Type B pancreatic cell (in vitro differentiated cells): Measurements from ENCODE around the gene WNK2. TPM values are rescaled to one million over a fixed set of nuclear protein-coding genes. Genes with fewer than 3 reads are reported as not detected.

Experiments
- DNase-seq: peaks from one replicate; pipeline ENCODE4 v3.0.0; 2021; ENCODE audit warnings: mixed read lengths; ENCODE audit not compliant: unreplicated experiment; ENCODE audit errors: extremely low spot score
- H3K27ac Mint-ChIP-seq: 2 replicates; pipeline ENCODE4 v1.8.0; 2021; ENCODE audit warnings: mild to moderate bottlenecking, mixed read lengths
- H3K27me3 Mint-ChIP-seq: 2 replicates; pipeline ENCODE4 v1.8.0; 2021; ENCODE audit warnings: mixed read lengths
- H3K36me3 Mint-ChIP-seq: 2 replicates; pipeline ENCODE4 v1.8.0; 2021; ENCODE audit warnings: mixed read lengths
- H3K4me1 Mint-ChIP-seq: one replicate; pipeline ENCODE4 v1.8.0; 2021; ENCODE audit warnings: mixed read lengths; ENCODE audit not compliant: unreplicated experiment
- H3K4me3 Mint-ChIP-seq: 2 replicates; pipeline ENCODE4 v1.8.0; 2021; ENCODE audit warnings: mild to moderate bottlenecking, mixed read lengths
- H3K9me3 Mint-ChIP-seq: 2 replicates; pipeline ENCODE4 v1.8.0; 2021; ENCODE audit warnings: mixed read lengths
- total RNA-seq: library from RNA; stranded (reverse); gene quantifications from 2 replicates; pipeline ENCODE4 v1.2.1, GENCODE V29; 2021; ENCODE audit warnings: low replicate concordance
- TF ChIP-seq, protein P1 (sequence below): fragments of 200-600 bp; sonication (generic); conservative IDR thresholded peaks from 2 replicates; pipeline ENCODE4 v1.5.0; 2021; ENCODE audit warnings: antibody characterized with exemption, mild to moderate bottlenecking

WNK2 gene
- total RNA-seq, 1 donor from 2014 or later: 75.5 TPM

DNA sequence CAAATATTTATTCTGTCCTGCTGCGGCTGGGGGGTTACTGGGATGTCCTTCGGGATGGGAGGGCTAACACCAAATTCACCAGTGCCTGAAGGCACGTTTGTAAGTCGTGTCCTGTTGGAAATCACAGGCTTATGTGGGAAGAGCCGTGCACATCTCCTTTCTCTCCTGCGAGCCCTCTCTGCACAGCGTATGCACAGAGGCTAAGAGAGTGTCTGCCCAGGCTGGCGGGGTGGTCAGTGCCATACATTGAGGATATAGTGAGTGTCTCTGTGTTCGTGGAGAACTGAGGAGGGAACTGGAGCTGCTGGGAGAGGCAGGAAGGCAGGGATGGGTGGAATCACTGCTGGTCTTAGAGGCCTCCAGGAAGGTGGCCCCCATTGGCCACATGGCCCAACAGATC lies 110.1 kb downstream of the WNK2 start:
- Mint-ChIP-seq H3K36me3 (no peaks in the 10 kb centered on the region), H3K4me3 (no peak overlapping the region), H3K9me3 (no peaks in the 10 kb centered on the region), H3K27me3 (no peaks in the 10 kb centered on the region), H3K4me1 (peaks cover 15% of the 10 kb centered on the region), H3K27ac (peak overlapping the region; percentile 39)
- TF ChIP-seq, protein P1, sequence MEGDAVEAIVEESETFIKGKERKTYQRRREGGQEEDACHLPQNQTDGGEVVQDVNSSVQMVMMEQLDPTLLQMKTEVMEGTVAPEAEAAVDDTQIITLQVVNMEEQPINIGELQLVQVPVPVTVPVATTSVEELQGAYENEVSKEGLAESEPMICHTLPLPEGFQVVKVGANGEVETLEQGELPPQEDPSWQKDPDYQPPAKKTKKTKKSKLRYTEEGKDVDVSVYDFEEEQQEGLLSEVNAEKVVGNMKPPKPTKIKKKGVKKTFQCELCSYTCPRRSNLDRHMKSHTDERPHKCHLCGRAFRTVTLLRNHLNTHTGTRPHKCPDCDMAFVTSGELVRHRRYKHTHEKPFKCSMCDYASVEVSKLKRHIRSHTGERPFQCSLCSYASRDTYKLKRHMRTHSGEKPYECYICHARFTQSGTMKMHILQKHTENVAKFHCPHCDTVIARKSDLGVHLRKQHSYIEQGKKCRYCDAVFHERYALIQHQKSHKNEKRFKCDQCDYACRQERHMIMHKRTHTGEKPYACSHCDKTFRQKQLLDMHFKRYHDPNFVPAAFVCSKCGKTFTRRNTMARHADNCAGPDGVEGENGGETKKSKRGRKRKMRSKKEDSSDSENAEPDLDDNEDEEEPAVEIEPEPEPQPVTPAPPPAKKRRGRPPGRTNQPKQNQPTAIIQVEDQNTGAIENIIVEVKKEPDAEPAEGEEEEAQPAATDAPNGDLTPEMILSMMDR: no peak
- DNase-seq: no peak

GRCh38 chr9:93295031-93295430 lies 111.1 kb downstream of the WNK2 start:
- no peak overlapping the region for H3K27ac Mint-ChIP-seq
- TF ChIP-seq, protein P1: no peak
- no peak for DNase-seq
- peaks cover 11% of the 10 kb centered on the region for H3K4me1 Mint-ChIP-seq
- no peaks in the 10 kb centered on the region for H3K27me3 Mint-ChIP-seq
- no peaks in the 10 kb centered on the region for H3K36me3 Mint-ChIP-seq
- H3K4me3 Mint-ChIP-seq: no peak overlapping the region
- H3K9me3 Mint-ChIP-seq: no peaks in the 10 kb centered on the region

DNA sequence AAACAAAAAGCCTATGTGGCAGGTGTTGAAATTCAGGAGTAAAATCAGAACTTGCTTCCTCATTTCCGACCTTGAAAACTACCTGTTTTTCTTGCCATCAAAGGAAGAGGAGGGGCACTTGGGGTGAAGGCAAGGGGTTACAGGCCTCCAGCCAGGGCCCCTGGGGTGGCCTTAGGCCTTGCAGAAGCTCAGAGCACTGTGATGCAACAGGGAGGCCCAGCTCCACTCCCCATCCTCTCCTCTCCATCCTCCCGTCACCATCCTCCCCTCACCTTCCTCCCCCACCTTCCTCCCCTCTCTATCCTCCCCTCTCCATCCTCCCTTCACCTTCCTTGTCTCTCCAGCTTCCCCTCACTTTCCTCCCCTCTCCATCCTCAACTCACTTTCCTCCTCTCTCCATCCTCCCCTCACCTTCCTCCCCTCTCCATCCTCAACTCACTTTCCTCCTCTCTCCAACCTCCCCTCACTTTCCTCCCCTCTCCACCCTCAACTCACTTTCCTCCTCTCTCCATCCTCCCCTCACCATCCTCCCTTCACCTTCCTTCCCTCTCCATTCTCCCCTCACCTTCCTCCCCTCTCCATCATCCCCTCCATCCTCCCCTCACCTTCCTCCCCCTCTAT lies 111.6 kb downstream of the WNK2 start:
- H3K4me1 Mint-ChIP-seq: peaks cover 7% of the 10 kb centered on the region
- H3K9me3 Mint-ChIP-seq: no peaks in the 10 kb centered on the region
- H3K27me3 Mint-ChIP-seq: no peaks in the 10 kb centered on the region
- no peaks in the 10 kb centered on the region for H3K36me3 Mint-ChIP-seq
- no peak overlapping the region for H3K4me3 Mint-ChIP-seq
- no peak overlapping the region for H3K27ac Mint-ChIP-seq
- peak; percentile 47 for DNase-seq
- TF ChIP-seq, protein P1: no peak

DNA sequence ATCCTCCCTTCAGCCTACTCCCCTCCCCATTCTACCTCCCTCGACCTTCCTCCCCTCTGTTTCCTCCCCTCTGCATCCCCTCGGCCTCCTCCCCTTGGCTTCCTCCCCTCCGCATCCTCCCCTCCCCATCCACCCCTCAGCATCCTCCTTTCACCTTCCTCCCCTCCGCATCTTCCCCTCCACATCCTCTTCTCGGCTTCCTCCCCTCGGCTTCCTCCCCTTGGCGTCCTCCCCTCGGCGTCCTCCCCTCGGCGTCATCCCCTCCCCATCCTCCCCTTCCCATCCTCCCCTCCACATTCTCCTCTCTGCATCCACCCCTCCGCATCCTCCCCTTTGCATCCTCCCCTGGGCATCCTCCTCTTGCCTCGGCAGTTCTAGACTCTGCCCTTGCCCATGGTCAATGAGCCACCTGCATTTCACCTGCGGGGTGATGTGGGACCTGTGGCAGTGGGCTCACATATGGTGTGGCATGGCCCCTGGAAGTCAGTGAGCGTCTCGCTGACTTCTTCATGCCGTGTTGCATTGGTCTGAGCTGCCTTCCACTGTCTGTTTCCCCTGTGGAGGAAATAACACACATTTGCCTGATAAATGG lies 113.0 kb downstream of the WNK2 start:
- no peak for DNase-seq
- peaks cover 12% of the 10 kb centered on the region for H3K4me1 Mint-ChIP-seq
- TF ChIP-seq, protein P1: no peak
- H3K27me3 Mint-ChIP-seq: no peaks in the 10 kb centered on the region
- H3K9me3 Mint-ChIP-seq: no peaks in the 10 kb centered on the region
- no peak overlapping the region for H3K4me3 Mint-ChIP-seq
- H3K27ac Mint-ChIP-seq: no peak overlapping the region
- H3K36me3 Mint-ChIP-seq: no peaks in the 10 kb centered on the region

GRCh38 chr9:93297659-93298497 lies 113.9 kb downstream of the WNK2 start:
- DNase-seq: peak; percentile 64
- Mint-ChIP-seq H3K27me3 (no peaks in the 10 kb centered on the region), H3K27ac (no peak overlapping the region), H3K9me3 (no peaks in the 10 kb centered on the region), H3K4me1 (peaks cover 12% of the 10 kb centered on the region), H3K36me3 (no peaks in the 10 kb centered on the region), H3K4me3 (no peak overlapping the region)
- TF ChIP-seq, protein P1: no peak
